SU-DHL-6 (cell line): Measurements from ENCODE around the gene SELENOK.

ENCODE experiments used
- CTCF ChIP-seq: fragments of 200-600 bp; sonication (generic); IDR thresholded peaks from one replicate; pipeline ENCODE4 v1.5.1; 2017; ENCODE audit warnings: antibody characterized with exemption, mild to moderate bottlenecking, low read length, moderate library complexity; ENCODE audit not compliant: insufficient read depth, poor library complexity, severe bottlenecking
- EZH2phosphoT487 ChIP-seq: fragments of 200-600 bp; sonication (generic), shearing (Covaris generic); conservative IDR thresholded peaks from 2 replicates; pipeline ENCODE4 v1.6.1; 2018; ENCODE audit warnings: mild to moderate bottlenecking, antibody characterized with exemption, low read length, moderate library complexity, mixed read lengths

GRCh38 chr3:53849916-53850315 lies 41.7 kb downstream of the SELENOK start:
- TF ChIP-seq CTCF (no peak), EZH2phosphoT487 (no peak)
